Measurements from ENCODE around the gene BBS1. TPM values are rescaled to one million over a fixed set of nuclear protein-coding genes. Genes with fewer than 3 reads are reported as not detected.
A peak's percentile ranks its signal among the peaks of the same experiment; 100 is the strongest.
"Not testable (repeated sequence)": the region's sequence is repeated elsewhere in the genome, so short reads cannot be mapped to it uniquely, and the experiment has no call there.

Gene BBS1
- total RNA-seq, 1 experiment from 2014 or later, result 9.1 TPM

DNA sequence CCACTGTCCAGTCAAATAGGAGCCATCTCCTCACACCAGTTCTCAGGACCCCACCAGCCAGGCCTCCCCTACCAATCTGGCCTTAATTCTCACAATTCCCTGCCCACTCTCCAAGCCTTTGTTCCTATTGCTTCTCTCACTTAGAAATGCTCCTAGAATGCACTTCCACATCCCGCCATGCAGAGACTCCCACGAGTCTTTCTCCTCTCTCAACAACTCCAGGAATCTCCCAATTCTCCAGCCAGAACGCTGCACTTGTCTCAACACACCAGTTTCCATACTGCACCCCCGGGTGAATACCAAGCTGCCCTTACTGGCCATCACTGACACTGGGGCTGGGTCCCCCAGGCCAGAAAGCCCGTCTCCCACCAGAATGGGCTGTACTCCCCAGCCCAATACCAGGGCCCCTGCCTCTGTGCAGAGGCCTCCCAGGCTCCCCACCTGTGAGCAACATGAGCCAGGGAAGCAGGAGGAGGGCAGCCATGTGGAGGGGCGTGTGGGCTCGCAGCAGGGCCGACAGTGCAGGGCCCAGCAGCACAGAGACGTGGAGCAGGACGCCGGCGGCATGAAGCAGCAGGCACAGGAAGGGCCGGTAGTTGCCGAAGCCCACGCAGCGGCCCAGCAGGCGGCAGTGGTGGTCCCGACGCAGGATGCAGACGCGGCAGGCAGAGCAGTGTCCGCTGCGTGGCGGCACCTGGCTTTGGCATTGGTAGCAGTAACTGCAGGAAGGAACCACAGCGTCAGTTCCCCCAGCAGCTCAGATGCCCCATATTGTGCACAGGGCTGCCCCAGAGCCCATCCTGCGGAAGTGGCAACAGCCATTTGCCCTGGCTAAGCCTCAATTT is 33.0 kb downstream of the BBS1 start:
- no peak for DNase-seq (ENCODE audit: low read depth, low spot score)
- in situ Hi-C loops (cut with HindIII; ENCODE audit: low pct_unique_long_range_greater_than_20kb, low sequenced_read_pairs), result no loop called here

DNA sequence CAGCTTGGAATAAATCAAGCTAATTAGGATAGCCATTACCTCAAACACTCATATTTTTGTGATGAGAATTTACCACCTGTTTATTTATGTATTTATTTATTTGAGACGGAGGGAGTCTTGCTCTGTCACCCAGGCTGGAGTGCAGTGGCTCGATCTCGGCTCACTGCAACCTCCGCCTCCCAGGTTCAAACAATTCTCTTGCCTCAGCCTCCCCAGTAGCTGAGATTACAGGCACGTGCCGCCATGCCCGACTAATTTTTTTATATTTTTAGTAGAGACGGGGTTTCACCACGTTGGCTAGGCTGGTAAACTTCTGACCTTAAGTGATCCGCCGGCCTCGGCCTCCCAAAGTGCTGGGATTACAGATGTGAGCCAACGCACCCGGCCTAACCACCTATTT is 34.5 kb downstream of the BBS1 start:
- DNase-seq (ENCODE audit: low read depth, low spot score); in situ Hi-C loops (cut with HindIII; ENCODE audit: low pct_unique_long_range_greater_than_20kb, low sequenced_read_pairs): not testable (repeated sequence)

DNA sequence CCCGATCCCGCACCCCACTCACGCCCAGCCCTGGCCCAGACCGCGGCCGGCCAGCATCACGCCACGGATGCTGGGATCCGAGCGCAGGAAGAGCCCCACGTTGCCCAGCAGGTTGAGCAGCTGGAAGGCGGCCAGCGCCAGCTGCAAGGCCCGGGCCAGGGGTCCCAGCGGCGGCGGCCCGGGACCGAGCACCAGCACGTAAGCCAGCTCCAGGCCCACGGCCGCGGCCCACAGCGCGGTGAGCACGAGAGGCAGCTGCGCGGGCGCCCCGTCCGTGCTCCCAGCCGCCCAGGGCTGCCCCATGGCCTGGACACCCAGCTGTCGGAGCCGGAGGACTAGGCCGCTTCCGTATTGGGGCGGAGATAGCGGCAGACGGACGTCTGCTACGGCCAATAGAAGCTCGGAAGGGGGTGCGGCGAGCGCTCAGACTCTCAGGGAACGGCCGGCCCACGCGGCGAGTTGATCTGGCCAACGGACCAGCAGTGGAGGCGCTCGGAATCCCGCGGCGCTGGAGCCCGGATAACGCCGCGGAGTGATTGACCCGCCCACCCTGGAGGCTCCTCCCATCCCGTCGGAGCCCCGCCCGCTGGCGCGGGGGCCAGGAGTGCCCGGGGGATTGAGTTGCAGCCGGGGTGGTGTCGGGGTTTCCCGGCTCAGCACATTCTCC is 35.4 kb downstream of the BBS1 start, which contains the start of gene ZDHHC24:
TSS of gene ZDHHC24 (minus strand) at position 348 of the 667 bp plus-strand sequence. CDS start at position 303, 45 bp downstream.
- peak; percentile 94 for DNase-seq (ENCODE audit: low read depth, low spot score)
- in situ Hi-C loops (cut with HindIII; ENCODE audit: low pct_unique_long_range_greater_than_20kb, low sequenced_read_pairs), result no loop called here

DNA sequence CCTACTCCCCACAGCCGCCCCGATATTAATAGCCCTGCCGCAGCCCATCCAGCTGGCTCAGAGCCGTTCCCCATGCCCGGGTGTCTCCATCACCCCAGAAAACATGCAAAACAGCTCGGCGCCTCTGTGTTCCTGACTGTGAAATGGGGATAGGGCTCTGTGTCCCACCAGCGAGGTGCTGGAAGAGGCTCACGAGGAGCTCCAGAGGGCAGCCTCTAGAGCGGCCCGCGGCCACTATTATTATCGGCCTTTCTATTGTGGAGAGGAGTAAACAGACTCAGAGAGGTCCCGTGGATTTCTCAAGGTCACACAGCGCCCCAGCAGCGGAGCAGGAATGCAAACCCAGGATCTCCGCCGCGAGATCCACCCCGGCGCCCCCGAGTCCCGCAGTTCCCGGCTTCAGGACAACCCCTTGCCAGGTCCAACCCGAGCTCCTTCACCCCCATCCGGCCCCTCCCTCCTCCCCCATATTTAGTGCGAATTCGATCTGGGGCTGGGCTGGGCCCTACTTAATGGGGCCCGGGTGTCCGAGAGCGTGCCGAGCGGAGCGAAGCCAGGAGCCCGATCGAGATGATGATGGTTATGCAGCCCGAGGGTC is 36.0 kb downstream of the BBS1 start, which contains the start of gene ACTN3:
TSS of gene ACTN3 (plus strand) at position 536 of the 598 bp plus-strand sequence. CDS start at position 571, 35 bp downstream.
- no peak for DNase-seq (ENCODE audit: low read depth, low spot score)
- in situ Hi-C loops (cut with HindIII; ENCODE audit: low pct_unique_long_range_greater_than_20kb, low sequenced_read_pairs), result no loop called here

DNA sequence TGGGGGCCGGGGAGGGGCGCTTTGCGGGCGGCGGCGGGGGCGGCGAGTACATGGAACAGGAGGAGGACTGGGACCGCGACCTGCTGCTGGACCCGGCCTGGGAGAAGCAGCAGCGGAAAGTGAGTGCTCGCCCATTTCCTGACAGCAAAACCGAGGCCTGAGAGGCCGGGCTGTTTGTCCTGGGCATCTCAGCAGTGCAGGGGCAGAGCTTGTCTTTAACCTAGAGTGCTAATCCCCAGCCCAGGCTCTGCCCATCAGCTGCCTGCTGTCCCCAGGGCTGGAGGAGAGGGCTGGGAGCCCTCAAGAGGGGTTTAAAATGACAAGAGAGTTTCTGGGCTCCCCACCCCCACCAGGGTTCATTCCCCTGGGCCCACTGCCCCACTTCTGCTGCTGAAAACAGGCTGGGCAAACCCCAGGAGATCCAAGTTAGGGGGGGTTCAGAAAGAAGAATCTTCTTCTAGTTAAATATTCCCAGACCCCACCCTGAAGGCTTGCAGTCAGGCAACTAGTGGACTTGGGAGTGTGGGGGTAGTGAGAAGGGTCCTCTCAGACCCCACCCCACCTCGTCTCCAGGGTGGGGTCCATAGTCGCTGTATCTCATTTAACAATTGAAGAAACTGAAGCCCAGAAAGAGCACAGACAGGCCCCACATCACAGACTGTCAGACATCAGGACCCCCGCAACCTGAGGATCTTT is 36.7 kb downstream of the BBS1 start:
- in situ Hi-C loops (cut with HindIII; ENCODE audit: low pct_unique_long_range_greater_than_20kb, low sequenced_read_pairs), result no loop called here
- no peak for DNase-seq (ENCODE audit: low read depth, low spot score)

DNA sequence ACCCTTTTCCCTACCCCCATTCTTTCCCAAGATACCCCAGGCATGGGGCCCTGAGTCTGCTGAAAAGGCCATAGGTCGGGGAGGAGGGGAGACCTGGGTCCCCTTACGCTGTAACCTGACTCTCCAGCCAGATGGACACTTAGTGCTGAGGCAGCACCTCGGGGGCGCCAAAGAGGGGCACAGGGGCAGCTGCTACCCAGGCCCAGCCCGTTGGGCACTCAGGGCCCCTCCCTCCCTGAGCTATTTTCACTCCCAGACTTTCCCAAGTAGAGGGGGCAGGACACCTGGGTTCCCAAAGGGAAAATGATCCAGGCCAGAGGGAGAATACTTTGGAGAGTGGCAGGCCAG is 37.2 kb downstream of the BBS1 start:
- in situ Hi-C loops (cut with HindIII; ENCODE audit: low pct_unique_long_range_greater_than_20kb, low sequenced_read_pairs), result no loop called here
- no peak for DNase-seq (ENCODE audit: low read depth, low spot score)

DNA sequence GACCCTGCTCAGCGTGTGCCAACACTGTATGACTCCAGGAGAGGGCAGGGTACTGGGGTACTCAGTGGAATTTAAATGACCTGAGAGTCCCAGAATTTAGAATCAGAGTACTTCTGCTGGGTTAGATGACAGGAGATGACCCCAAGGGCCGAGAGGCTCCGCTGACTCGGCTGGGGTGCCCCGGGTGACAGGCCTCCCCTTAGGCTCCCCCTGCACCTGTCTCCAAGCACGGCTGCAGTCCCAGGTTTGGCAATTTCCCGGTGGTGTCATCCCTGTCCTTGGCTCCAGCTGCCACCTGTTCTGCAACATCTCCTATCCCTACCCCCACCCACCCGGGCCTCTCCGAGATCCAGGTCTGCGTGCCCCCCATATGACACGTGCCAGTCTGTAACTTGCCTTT is 37.6 kb downstream of the BBS1 start:
- DNase-seq (ENCODE audit: low read depth, low spot score), result no peak

DNA sequence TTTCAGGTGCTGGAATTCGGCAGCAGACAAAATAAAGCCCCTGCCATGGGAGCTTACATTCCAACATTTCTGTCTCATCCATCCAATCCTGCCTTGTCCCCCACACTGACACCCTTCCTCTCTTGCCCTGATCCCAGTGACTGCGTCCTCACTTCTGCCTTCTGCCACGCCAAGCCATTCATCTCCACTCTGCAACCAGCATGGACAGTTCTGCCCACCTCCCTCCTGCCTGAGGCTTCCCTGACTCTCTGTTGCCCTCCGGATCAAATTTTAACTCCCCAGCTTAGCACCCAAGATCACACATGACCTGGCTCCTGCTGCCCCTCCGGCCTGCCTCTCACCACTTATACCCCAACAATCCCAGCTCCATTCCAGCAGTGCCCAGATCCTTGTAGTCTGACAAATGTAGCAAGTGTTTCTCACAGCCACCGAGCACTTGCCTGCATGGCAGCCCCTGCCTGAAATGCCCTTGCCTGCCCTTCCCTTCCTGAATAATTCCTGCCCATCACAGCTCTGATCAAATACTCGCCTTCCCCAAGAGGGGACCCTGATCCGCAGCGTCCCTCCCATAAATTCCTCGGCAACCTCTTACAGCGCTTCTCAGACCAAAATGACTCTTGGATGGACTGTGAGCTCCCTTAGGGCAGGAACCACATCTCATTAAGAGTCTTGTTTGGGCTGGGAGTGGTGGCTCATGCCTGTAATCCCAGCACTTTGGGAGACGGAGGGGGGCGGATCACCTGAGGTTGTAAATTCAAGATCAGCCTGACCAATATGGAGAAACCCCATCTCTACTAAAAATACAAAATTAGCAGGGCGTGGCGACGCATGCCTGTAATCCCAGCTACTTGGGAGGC is 38.6 kb downstream of the BBS1 start:
- DNase-seq (ENCODE audit: low read depth, low spot score), result no peak
- in situ Hi-C loops (cut with HindIII; ENCODE audit: low pct_unique_long_range_greater_than_20kb, low sequenced_read_pairs), result no loop called here

More for the DNA sequence above, 37.6 kb downstream of the BBS1 start:
- in situ Hi-C loops (cut with HindIII; ENCODE audit: low pct_unique_long_range_greater_than_20kb, low sequenced_read_pairs), result no loop called here

DNA sequence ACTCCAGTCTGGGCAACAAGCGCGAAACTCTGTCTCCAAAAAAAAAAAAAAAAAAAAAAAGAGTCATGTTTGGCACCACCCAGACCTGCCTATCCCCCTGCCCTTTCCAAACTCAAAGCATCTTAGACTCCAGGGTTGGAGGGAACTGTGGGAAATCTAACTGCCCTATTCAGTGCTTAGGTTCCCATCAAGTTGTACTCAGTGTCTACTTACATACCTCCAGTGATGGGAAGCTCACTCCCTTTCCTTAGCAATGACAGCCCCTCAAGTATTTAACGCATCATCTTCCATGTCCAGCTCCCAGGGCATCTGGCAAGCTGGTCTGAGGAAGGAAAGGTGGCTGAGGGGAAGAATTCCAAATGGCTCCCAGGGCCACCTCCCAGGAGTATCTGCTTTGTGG is 39.3 kb downstream of the BBS1 start:
- no peak for DNase-seq (ENCODE audit: low read depth, low spot score)
- in situ Hi-C loops (cut with HindIII; ENCODE audit: low pct_unique_long_range_greater_than_20kb, low sequenced_read_pairs), result no loop called here

DNA sequence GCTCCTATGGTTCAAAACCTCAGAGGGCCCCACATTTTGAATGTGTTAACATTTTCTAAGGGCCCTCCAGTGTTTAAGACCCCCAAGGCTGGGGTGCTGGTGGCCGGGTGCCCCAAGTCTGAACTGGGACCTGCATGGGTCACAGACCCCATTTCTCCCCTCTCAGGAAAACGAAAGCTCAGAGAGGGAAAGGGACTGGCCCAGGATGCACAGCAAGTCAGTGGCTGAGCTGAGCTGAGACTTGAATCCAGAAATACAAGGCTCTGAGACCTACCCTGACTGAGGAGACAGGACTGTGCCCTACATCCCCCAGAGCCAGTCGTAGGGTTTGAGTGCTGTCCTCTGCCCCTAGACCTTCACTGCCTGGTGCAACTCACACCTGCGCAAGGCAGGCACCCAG is 40.5 kb downstream of the BBS1 start:
- in situ Hi-C loops (cut with HindIII; ENCODE audit: low pct_unique_long_range_greater_than_20kb, low sequenced_read_pairs), result no loop called here
- DNase-seq (ENCODE audit: low read depth, low spot score), result no peak

DNA sequence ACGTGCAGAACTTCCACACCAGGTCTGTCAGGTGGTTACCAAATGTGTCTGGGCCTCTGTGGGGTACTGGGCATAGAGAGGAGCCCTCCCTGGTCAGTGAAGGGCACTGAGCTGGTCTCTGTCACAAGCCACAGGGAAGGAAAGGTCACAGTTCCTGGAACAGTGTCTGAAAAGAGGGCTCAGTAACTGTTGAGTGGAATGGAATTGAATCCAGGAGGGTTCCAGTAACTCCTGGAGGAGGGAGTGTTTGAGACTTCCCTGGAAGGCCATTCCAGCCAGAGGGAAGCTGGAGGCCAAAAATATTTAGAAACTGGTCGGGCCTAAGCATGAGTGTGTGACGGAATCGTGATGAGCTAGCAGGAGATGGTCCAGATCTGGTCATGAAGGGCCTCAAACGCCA is 44.2 kb downstream of the BBS1 start:
- in situ Hi-C loops (cut with HindIII; ENCODE audit: low pct_unique_long_range_greater_than_20kb, low sequenced_read_pairs), result no loop called here
- no peak for DNase-seq (ENCODE audit: low read depth, low spot score)

DNA sequence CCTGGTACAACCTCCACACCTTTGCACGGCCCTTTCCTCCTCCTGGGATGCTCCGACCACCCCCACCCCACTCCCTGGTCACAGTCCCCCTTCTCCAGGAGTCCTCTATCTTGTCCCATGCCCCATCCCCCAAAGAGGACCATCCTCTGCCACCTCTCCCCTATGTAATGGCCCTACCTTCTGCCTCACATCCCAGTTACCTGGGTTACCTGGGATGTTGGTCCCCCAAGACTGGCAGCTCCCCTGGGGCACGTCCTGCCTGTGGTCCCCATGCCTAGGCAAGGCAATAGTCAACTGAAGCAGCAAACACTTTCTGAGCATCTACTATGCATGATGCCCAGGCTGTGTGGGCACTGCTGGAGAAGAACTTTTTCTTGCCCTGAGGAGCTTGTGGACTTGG is 45.0 kb downstream of the BBS1 start:
- in situ Hi-C loops (cut with HindIII; ENCODE audit: low pct_unique_long_range_greater_than_20kb, low sequenced_read_pairs), result no loop called here
- no peak for DNase-seq (ENCODE audit: low read depth, low spot score)

DNA sequence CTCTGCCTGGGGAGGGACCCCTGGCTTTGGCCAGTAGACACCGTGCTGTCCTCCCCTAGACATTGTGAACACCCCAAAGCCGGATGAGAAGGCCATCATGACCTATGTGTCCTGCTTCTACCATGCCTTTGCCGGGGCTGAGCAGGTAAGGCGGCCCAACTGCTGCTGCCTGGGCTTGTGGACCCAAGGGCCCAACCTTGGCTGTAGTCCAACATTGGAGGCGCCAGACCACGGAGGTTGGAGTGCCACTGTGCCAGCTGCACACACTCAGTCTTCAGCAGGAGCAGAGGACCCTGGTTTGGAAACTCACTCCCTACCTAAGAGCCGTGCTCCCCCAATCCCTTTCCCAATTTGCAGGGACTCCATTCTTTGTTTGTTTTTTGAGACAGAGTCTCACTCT is 45.7 kb downstream of the BBS1 start:
- DNase-seq (ENCODE audit: low read depth, low spot score), result no peak
- in situ Hi-C loops (cut with HindIII; ENCODE audit: low pct_unique_long_range_greater_than_20kb, low sequenced_read_pairs), result no loop called here

DNA sequence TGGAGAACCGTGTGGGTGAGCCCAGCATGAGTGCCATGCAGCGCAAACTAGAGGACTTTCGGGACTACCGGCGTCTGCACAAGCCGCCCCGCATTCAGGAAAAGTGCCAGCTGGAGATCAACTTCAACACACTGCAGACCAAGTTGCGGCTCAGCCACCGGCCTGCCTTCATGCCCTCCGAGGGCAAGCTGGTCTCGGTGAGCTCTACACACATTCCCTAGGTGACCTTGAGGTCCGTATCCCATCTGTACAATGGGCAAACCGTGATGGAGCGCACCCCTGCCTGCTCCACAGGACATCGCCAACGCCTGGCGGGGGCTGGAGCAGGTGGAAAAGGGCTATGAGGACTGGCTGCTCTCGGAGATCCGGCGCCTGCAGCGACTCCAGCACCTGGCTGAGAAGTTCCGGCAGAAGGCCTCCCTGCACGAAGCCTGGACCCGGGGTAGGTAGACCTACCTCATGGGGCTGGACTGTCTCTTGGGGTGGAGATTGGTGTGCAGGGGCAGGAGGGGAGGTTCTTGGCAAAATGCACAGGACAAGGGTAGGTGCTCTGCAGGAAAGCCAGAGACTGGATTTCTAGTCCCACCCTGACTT is 47.4 kb downstream of the BBS1 start:
- no peak for DNase-seq (ENCODE audit: low read depth, low spot score)
- in situ Hi-C loops (cut with HindIII; ENCODE audit: low pct_unique_long_range_greater_than_20kb, low sequenced_read_pairs), result no loop called here

DNA sequence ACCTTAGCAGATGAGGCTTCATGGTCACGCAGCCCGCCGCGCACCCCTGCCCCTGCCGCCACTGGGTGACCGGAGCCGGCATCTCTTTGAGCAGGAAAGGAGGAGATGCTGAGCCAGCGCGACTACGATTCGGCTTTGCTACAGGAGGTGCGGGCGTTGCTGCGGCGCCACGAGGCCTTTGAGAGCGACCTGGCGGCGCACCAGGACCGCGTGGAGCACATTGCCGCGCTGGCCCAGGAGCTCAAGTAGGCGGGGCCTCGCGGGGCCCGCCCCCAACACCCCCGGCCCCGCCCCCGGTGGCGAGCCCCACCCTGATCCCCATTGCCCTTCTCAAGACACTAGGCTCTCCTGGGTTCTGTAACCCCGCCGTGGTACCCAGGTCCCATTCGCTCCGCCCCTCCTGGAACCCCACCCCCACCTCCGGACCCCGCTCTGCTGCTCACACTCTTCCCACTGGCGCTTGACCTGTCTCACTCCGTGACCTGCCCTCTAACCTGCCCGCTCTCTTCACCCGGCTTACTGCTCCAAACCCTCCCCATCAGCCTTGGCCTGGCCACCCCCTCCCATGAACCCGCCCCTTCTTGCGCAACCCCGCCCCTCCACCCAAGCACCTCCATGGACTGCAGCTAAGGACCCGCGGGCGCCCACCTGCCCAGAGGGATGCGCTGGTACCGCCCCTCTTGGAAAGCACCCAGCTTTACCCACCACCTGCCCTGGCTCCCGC is 48.9 kb downstream of the BBS1 start:
- in situ Hi-C loops (cut with HindIII; ENCODE audit: low pct_unique_long_range_greater_than_20kb, low sequenced_read_pairs), result no loop called here
- DNase-seq (ENCODE audit: low read depth, low spot score), result no peak

Measured in SK-MEL-5 (cell line).